ENCODE results near the gene GPR39.

DNA sequence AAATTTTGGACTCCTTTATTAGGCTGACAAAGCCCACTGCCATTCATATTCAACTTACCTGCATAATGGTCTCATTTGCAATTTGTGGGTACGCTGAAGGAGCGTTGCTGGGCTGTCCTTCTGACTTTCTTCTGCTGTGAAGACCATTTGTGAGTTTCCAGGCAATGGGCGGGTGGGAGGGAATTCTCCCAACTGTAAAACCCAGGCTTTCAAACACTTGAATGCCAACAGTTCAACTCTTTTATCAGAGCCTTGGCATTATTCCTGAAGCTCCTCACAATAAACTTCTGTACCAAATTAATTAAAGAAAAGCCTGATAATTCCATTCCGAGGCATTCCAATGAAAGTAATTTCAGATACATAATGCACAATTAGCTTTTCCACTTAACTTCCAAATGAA, 35.2 kb upstream of the GPR39 start:
- TF ChIP-seq, protein P1, sequence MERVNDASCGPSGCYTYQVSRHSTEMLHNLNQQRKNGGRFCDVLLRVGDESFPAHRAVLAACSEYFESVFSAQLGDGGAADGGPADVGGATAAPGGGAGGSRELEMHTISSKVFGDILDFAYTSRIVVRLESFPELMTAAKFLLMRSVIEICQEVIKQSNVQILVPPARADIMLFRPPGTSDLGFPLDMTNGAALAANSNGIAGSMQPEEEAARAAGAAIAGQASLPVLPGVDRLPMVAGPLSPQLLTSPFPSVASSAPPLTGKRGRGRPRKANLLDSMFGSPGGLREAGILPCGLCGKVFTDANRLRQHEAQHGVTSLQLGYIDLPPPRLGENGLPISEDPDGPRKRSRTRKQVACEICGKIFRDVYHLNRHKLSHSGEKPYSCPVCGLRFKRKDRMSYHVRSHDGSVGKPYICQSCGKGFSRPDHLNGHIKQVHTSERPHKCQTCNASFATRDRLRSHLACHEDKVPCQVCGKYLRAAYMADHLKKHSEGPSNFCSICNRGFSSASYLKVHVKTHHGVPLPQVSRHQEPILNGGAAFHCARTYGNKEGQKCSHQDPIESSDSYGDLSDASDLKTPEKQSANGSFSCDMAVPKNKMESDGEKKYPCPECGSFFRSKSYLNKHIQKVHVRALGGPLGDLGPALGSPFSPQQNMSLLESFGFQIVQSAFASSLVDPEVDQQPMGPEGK (CRISPR knock-in tag; IDR thresholded peaks at IDR 0.05; ENCODE audit: borderline replicate concordance), result no peak
- TF ChIP-seq ISL1 (CRISPR knock-in tag; IDR thresholded peaks at IDR 0.05) (no peak), TOX (CRISPR knock-in tag; IDR thresholded peaks at IDR 0.05; ENCODE audit: borderline replicate concordance) (no peak), RARB (CRISPR knock-in tag; IDR thresholded peaks at IDR 0.05) (no peak), PPARA (CRISPR knock-in tag; IDR thresholded peaks at IDR 0.05; ENCODE audit: borderline replicate concordance) (no peak), CREB5 (CRISPR knock-in tag; IDR thresholded peaks at IDR 0.05; ENCODE audit: low read depth) (no peak), ZFP3 (CRISPR knock-in tag; IDR thresholded peaks at IDR 0.05) (no peak), GLIS3 (CRISPR knock-in tag; IDR thresholded peaks at IDR 0.05) (no peak), BACH2 (CRISPR knock-in tag; IDR thresholded peaks at IDR 0.05; ENCODE audit: borderline replicate concordance) (no peak), OSR1 (CRISPR knock-in tag; IDR thresholded peaks at IDR 0.05) (no peak)
